ENCODE measurements around the gene SHROOM1. TPM values are rescaled to one million over a fixed set of nuclear protein-coding genes. Genes with fewer than 3 reads are reported as not detected.
"Not testable (repeated sequence)": the region's sequence is repeated elsewhere in the genome, so short reads cannot be mapped to it uniquely, and the experiment has no call there.

The SHROOM1 gene
- polyA plus RNA-seq, 2 donors = 3.3 to 5.6 TPM

- WGBS, 2 donors = 3 to 4% methylated on average over 53 to 68 of the region's 68 CpGs
- Histone ChIP-seq H3K27me3 (ENCODE audit: control insufficient read depth in 1 of 2, insufficient read depth in 2 of 2, low read length in 2 of 2) (peaks cover 0 to 7% of the 10 kb centered on the region in 2 donors), H3K36me3 (ENCODE audit: control insufficient read depth in 2 of 2, insufficient read depth in 2 of 2, low read length in 1 of 2) (no peaks in the 10 kb centered on the region), H3K4me1 (ENCODE audit: control insufficient read depth in 2 of 2, insufficient read depth in 2 of 2, low read length in 1 of 2) (peaks cover 0 to 6% of the 10 kb centered on the region in 2 donors), H3K4me3 (ENCODE audit: low read depth in 1 of 2, low read length in 2 of 2) (peak within 1 kb of the TSS; percentile 47 to 57), H3K27ac (ENCODE audit: low read depth in 2 of 2, low read length in 1 of 2) (no peak within 1 kb of the TSS), H3K9me3 (ENCODE audit: control insufficient read depth in 2 of 2, insufficient read depth in 1 of 2, low read depth in 1 of 2, low read length in 1 of 2) (peaks cover 0 to 3% of the 10 kb centered on the region in 2 donors)
These were observed 17.5 kb downstream of the SHROOM1 start, which contains the start of gene SOWAHA for GRCh38 chr5:132812781-132813598. SOWAHA (plus strand) TSS chr5:132813302; CDS start chr5:132813622, 320 bp downstream.

- no peak overlapping the region for H3K27ac ChIP-seq (ENCODE audit: low read depth in 2 of 2, low read length in 1 of 2)
These were observed 18.2 kb downstream of the SHROOM1 start for GRCh38 chr5:132812123-132812765.

GRCh38 chr5:132810605-132811004, 19.8 kb downstream of the SHROOM1 start:
- Histone ChIP-seq H3K27me3 (ENCODE audit: control insufficient read depth in 1 of 2, insufficient read depth in 2 of 2, low read length in 2 of 2) (peaks cover 0 to 7% of the 10 kb centered on the region in 2 donors), H3K36me3 (ENCODE audit: control insufficient read depth in 2 of 2, insufficient read depth in 2 of 2, low read length in 1 of 2) (no peaks in the 10 kb centered on the region), H3K4me3 (ENCODE audit: low read depth in 1 of 2, low read length in 2 of 2) (no peak overlapping the region), H3K4me1 (ENCODE audit: control insufficient read depth in 2 of 2, insufficient read depth in 2 of 2, low read length in 1 of 2) (peaks cover 0 to 6% of the 10 kb centered on the region in 2 donors), H3K9me3 (ENCODE audit: control insufficient read depth in 2 of 2, insufficient read depth in 1 of 2, low read depth in 1 of 2, low read length in 1 of 2) (peaks cover 0 to 3% of the 10 kb centered on the region in 2 donors), H3K27ac (ENCODE audit: low read depth in 2 of 2, low read length in 1 of 2) (no peak overlapping the region)
- WGBS, 2 donors = 85 to 87% methylated on average over 5 of the region's 5 CpGs

More at GRCh38 chr5:132812123-132812765, 18.2 kb downstream of the SHROOM1 start:
- H3K9me3 ChIP-seq (ENCODE audit: control insufficient read depth in 2 of 2, insufficient read depth in 1 of 2, low read depth in 1 of 2, low read length in 1 of 2) = peaks cover 0 to 3% of the 10 kb centered on the region in 2 donors
- H3K36me3 ChIP-seq (ENCODE audit: control insufficient read depth in 2 of 2, insufficient read depth in 2 of 2, low read length in 1 of 2) = no peaks in the 10 kb centered on the region
- peaks cover 0 to 7% of the 10 kb centered on the region in 2 donors for H3K27me3 ChIP-seq (ENCODE audit: control insufficient read depth in 1 of 2, insufficient read depth in 2 of 2, low read length in 2 of 2)
- no peak overlapping the region for H3K4me3 ChIP-seq (ENCODE audit: low read depth in 1 of 2, low read length in 2 of 2)
- WGBS, 2 donors = 64 to 65% methylated on average over 18 of the region's 18 CpGs
- peaks cover 0 to 6% of the 10 kb centered on the region in 2 donors for H3K4me1 ChIP-seq (ENCODE audit: control insufficient read depth in 2 of 2, insufficient read depth in 2 of 2, low read length in 1 of 2)

- WGBS, 2 donors = 35 to 38% methylated on average over 3 of the region's 3 CpGs
- Histone ChIP-seq H3K27me3 (ENCODE audit: control insufficient read depth in 1 of 2, insufficient read depth in 2 of 2, low read length in 2 of 2) (peaks cover 0 to 5% of the 10 kb centered on the region in 2 donors), H3K4me1 (ENCODE audit: control insufficient read depth in 2 of 2, insufficient read depth in 2 of 2, low read length in 1 of 2) (peaks cover 0 to 3% of the 10 kb centered on the region in 2 donors), H3K36me3 (ENCODE audit: control insufficient read depth in 2 of 2, insufficient read depth in 2 of 2, low read length in 1 of 2) (no peaks in the 10 kb centered on the region), H3K9me3 (ENCODE audit: control insufficient read depth in 2 of 2, insufficient read depth in 1 of 2, low read depth in 1 of 2, low read length in 1 of 2) (no peaks in the 10 kb centered on the region), H3K4me3 (ENCODE audit: low read depth in 1 of 2, low read length in 2 of 2) (no peak overlapping the region), H3K27ac (ENCODE audit: low read depth in 2 of 2, low read length in 1 of 2) (no peak overlapping the region)
These were observed 21.6 kb downstream of the SHROOM1 start for GRCh38 chr5:132808866-132809265.

GRCh38 chr5:132808448-132808847, 22.0 kb downstream of the SHROOM1 start:
- peaks cover 0 to 5% of the 10 kb centered on the region in 2 donors for H3K27me3 ChIP-seq (ENCODE audit: control insufficient read depth in 1 of 2, insufficient read depth in 2 of 2, low read length in 2 of 2)
- no peaks in the 10 kb centered on the region for H3K4me1 ChIP-seq (ENCODE audit: control insufficient read depth in 2 of 2, insufficient read depth in 2 of 2, low read length in 1 of 2)
- H3K4me3 ChIP-seq (ENCODE audit: low read depth in 1 of 2, low read length in 2 of 2) = no peak overlapping the region
- H3K9me3 ChIP-seq (ENCODE audit: control insufficient read depth in 2 of 2, insufficient read depth in 1 of 2, low read depth in 1 of 2, low read length in 1 of 2) = no peaks in the 10 kb centered on the region
- WGBS, 2 donors = 35 to 41% methylated on average over 2 of the region's 2 CpGs
- no peak overlapping the region for H3K27ac ChIP-seq (ENCODE audit: low read depth in 2 of 2, low read length in 1 of 2)
- no peaks in the 10 kb centered on the region for H3K36me3 ChIP-seq (ENCODE audit: control insufficient read depth in 2 of 2, insufficient read depth in 2 of 2, low read length in 1 of 2)

- no peaks in the 10 kb centered on the region for H3K9me3 ChIP-seq (ENCODE audit: control insufficient read depth in 2 of 2, insufficient read depth in 1 of 2, low read depth in 1 of 2, low read length in 1 of 2)
- H3K4me3 ChIP-seq (ENCODE audit: low read depth in 1 of 2, low read length in 2 of 2) = no peak overlapping the region
- no peaks in the 10 kb centered on the region for H3K4me1 ChIP-seq (ENCODE audit: control insufficient read depth in 2 of 2, insufficient read depth in 2 of 2, low read length in 1 of 2)
- peaks cover 0 to 2% of the 10 kb centered on the region in 2 donors for H3K27me3 ChIP-seq (ENCODE audit: control insufficient read depth in 1 of 2, insufficient read depth in 2 of 2, low read length in 2 of 2)
- H3K27ac ChIP-seq (ENCODE audit: low read depth in 2 of 2, low read length in 1 of 2) = no peak overlapping the region
- no peaks in the 10 kb centered on the region for H3K36me3 ChIP-seq (ENCODE audit: control insufficient read depth in 2 of 2, insufficient read depth in 2 of 2, low read length in 1 of 2)
- 56 to 76% methylated on average over 12 of the region's 12 CpGs for WGBS, 2 donors
These were observed 23.1 kb downstream of the SHROOM1 start for GRCh38 chr5:132807163-132807838.

- not testable (repeated sequence) for H3K27ac ChIP-seq (ENCODE audit: low read depth in 2 of 2, low read length in 1 of 2); H3K9me3 ChIP-seq (ENCODE audit: control insufficient read depth in 2 of 2, insufficient read depth in 1 of 2, low read depth in 1 of 2, low read length in 1 of 2); H3K4me3 ChIP-seq (ENCODE audit: low read depth in 1 of 2, low read length in 2 of 2); H3K27me3 ChIP-seq (ENCODE audit: control insufficient read depth in 1 of 2, insufficient read depth in 2 of 2, low read length in 2 of 2); H3K4me1 ChIP-seq (ENCODE audit: control insufficient read depth in 2 of 2, insufficient read depth in 2 of 2, low read length in 1 of 2); H3K36me3 ChIP-seq (ENCODE audit: control insufficient read depth in 2 of 2, insufficient read depth in 2 of 2, low read length in 1 of 2)
- 80 to 91% methylated on average over 12 of the region's 12 CpGs for WGBS, 2 donors
These were observed 23.7 kb downstream of the SHROOM1 start for GRCh38 chr5:132806804-132807162.

- not testable (repeated sequence) for H3K4me1 ChIP-seq (ENCODE audit: control insufficient read depth in 2 of 2, insufficient read depth in 2 of 2, low read length in 1 of 2); H3K9me3 ChIP-seq (ENCODE audit: control insufficient read depth in 2 of 2, insufficient read depth in 1 of 2, low read depth in 1 of 2, low read length in 1 of 2); H3K36me3 ChIP-seq (ENCODE audit: control insufficient read depth in 2 of 2, insufficient read depth in 2 of 2, low read length in 1 of 2); H3K4me3 ChIP-seq (ENCODE audit: low read depth in 1 of 2, low read length in 2 of 2); H3K27me3 ChIP-seq (ENCODE audit: control insufficient read depth in 1 of 2, insufficient read depth in 2 of 2, low read length in 2 of 2); H3K27ac ChIP-seq (ENCODE audit: low read depth in 2 of 2, low read length in 1 of 2)
- WGBS, 2 donors = 92 to 93% methylated on average over 6 of the region's 6 CpGs
These were observed 24.6 kb downstream of the SHROOM1 start for GRCh38 chr5:132805872-132806271.

GRCh38 chr5:132804219-132804618, 26.2 kb downstream of the SHROOM1 start:
- H3K27ac ChIP-seq (ENCODE audit: low read depth in 2 of 2, low read length in 1 of 2); H3K4me3 ChIP-seq (ENCODE audit: low read depth in 1 of 2, low read length in 2 of 2); H3K27me3 ChIP-seq (ENCODE audit: control insufficient read depth in 1 of 2, insufficient read depth in 2 of 2, low read length in 2 of 2); H3K9me3 ChIP-seq (ENCODE audit: control insufficient read depth in 2 of 2, insufficient read depth in 1 of 2, low read depth in 1 of 2, low read length in 1 of 2); H3K4me1 ChIP-seq (ENCODE audit: control insufficient read depth in 2 of 2, insufficient read depth in 2 of 2, low read length in 1 of 2); H3K36me3 ChIP-seq (ENCODE audit: control insufficient read depth in 2 of 2, insufficient read depth in 2 of 2, low read length in 1 of 2): not testable (repeated sequence)
- 89 to 100% methylated on average over 1 of the region's 1 CpG for WGBS, 2 donors
